Hepatic stellate cell (primary cell): ENCODE results near the gene RASAL1.

Experiments
- DNase-seq: peaks from one replicate; pipeline ENCODE4 v3.0.0; 2011; ENCODE audit warnings: low spot score

RASAL1 gene

GRCh38 chr12:113115455-113116126, 20.0 kb downstream of the RASAL1 start:
- no peak for DNase-seq

GRCh38 chr12:113114447-113115178, 20.9 kb downstream of the RASAL1 start:
- no peak for DNase-seq

- no peak for DNase-seq
These were observed 22.2 kb downstream of the RASAL1 start for GRCh38 chr12:113113397-113113796.

- no peak for DNase-seq
These were observed 23.3 kb downstream of the RASAL1 start for GRCh38 chr12:113112043-113112899.

GRCh38 chr12:113111247-113111646, 24.3 kb downstream of the RASAL1 start:
- no peak for DNase-seq

- no peak for DNase-seq
These were observed 25.5 kb downstream of the RASAL1 start for GRCh38 chr12:113109872-113110599.

GRCh38 chr12:113109360-113109759, 26.2 kb downstream of the RASAL1 start:
- no peak for DNase-seq

- no peak for DNase-seq
These were observed 27.3 kb downstream of the RASAL1 start for GRCh38 chr12:113108308-113108707.

- no peak for DNase-seq
These were observed 29.2 kb downstream of the RASAL1 start for GRCh38 chr12:113106361-113106760.

GRCh38 chr12:113105606-113106271, 29.8 kb downstream of the RASAL1 start:
- DNase-seq: no peak

- no peak for DNase-seq
These were observed 30.5 kb downstream of the RASAL1 start for GRCh38 chr12:113104953-113105510.

GRCh38 chr12:113103756-113104450, 31.7 kb downstream of the RASAL1 start:
- no peak for DNase-seq

- no peak for DNase-seq
These were observed 32.8 kb downstream of the RASAL1 start for GRCh38 chr12:113102811-113103210.

GRCh38 chr12:113101751-113102150, 33.8 kb downstream of the RASAL1 start:
- DNase-seq: no peak

- no peak for DNase-seq
These were observed 35.8 kb downstream of the RASAL1 start for GRCh38 chr12:113099764-113100163.

GRCh38 chr12:113099364-113099763, 36.2 kb downstream of the RASAL1 start:
- DNase-seq: no peak

GRCh38 chr12:113098441-113099028, 37.0 kb downstream of the RASAL1 start:
- DNase-seq: peak; percentile 90

GRCh38 chr12:113097716-113098440, 37.7 kb downstream of the RASAL1 start:
- DNase-seq: peak; percentile 63

- no peak for DNase-seq
These were observed 38.7 kb downstream of the RASAL1 start for GRCh38 chr12:113096675-113097461.
